H1 (cell line): ENCODE results near the gene ADD1. TPM values are rescaled to one million over a fixed set of nuclear protein-coding genes. Genes with fewer than 3 reads are reported as not detected.

Experiments used
- CHD7 ChIP-seq: fragments of 300-600 bp; sonication (generic); IDR thresholded peaks from 2 replicates; pipeline ENCODE4 v1.7.1; 2012; ENCODE audit warnings: low read length, moderate library complexity, mild to moderate bottlenecking, inconsistent platforms; ENCODE audit not compliant: insufficient replicate concordance
- HDAC2 ChIP-seq, 2 experiments: fragments of 300-600 bp in 1 of 2; sonication (generic) in 1 of 2; IDR thresholded peaks; 2 replicates each; pipeline ENCODE4 v1.6.1; 2011 to 2012; ENCODE audit warnings: low read depth in 2 of 2, low read length in 2 of 2, mild to moderate bottlenecking in 2 of 2, moderate library complexity in 2 of 2, borderline replicate concordance in 1 of 2, inconsistent platforms in 1 of 2
- KDM4A ChIP-seq: IDR thresholded peaks from one replicate; pipeline ENCODE4 v1.7.1; 2012; ENCODE audit warnings: low read depth, mild to moderate bottlenecking, moderate library complexity, low read length, inconsistent platforms; ENCODE audit not compliant: severe bottlenecking
- POLR2A ChIP-seq, 2 experiments: IDR thresholded peaks; 1 replicate in 1 of 2; 2 replicates in 1 of 2; pipeline ENCODE4 v1.6.1; 2011; ENCODE audit warnings: low read depth in 2 of 2, low read length in 2 of 2, mild to moderate bottlenecking in 2 of 2; ENCODE audit errors: control extremely low read depth in 1 of 2
- POLR2AphosphoS5 ChIP-seq: IDR thresholded peaks from 2 replicates; pipeline ENCODE4 v1.6.1; 2011; ENCODE audit warnings: low read depth, low read length
- SAP30 ChIP-seq: fragments of 300-600 bp; sonication (generic); IDR thresholded peaks from 2 replicates; pipeline ENCODE4 v1.7.1; 2012; ENCODE audit warnings: low read length, moderate library complexity, mild to moderate bottlenecking, inconsistent platforms; ENCODE audit not compliant: insufficient read depth, insufficient replicate concordance
- SIRT6 ChIP-seq: IDR thresholded peaks from one replicate; pipeline ENCODE4 v1.7.1; 2012; ENCODE audit warnings: low read length, inconsistent platforms
- SIX5 ChIP-seq: IDR thresholded peaks from 2 replicates; pipeline ENCODE4 v1.6.1; 2011; ENCODE audit warnings: mild to moderate bottlenecking, low read depth, low read length
- SP2 ChIP-seq: IDR thresholded peaks from 2 replicates; pipeline ENCODE4 v1.6.1; 2012; ENCODE audit warnings: mild to moderate bottlenecking, low read length, inconsistent platforms
- TCF12 ChIP-seq: IDR thresholded peaks from 2 replicates; pipeline ENCODE4 v1.6.1; 2011; ENCODE audit warnings: low read depth, mild to moderate bottlenecking, low read length
- polyA plus RNA-seq, 7 experiments: library from polyadenylated mRNA; depleted of rRNA in 3 of 7; stranded (reverse) in 5 of 7; unstranded in 2 of 7; fragments of >200 nt in 5 of 7; fragments of 200-250 nt in 2 of 7; gene quantifications; 1 replicate in 5 of 7; 2 replicates in 1 of 7; 4 replicates in 1 of 7; pipeline versions ENCODE4 v1.2.1 to v1.2.3, GENCODE V29; 2011 to 2013; ENCODE audit warnings: missing spikeins in 2 of 7, mixed read lengths in 2 of 7
- total RNA-seq: library from RNA; stranded (reverse); fragmentation: NEBNext Ultra II Directional; extraction: Animal tissue kit (Norgen Biotek cat#: 25700); gene quantifications from 2 replicates; pipeline ENCODE4 v1.2.1, GENCODE V29; 2021

Gene ADD1
- total and polyA plus RNA-seq, 2 of the 8 experiments (the other 6 are each of a cell fraction or from before 2014, with no cell fraction given) = 113 to 143 TPM

GRCh38 chr4:2820216-2820982 lies 23.2 kb upstream of the ADD1 start (continued):
- TF ChIP-seq CHD7 = no peak
- no peak for TF ChIP-seq SAP30
- TF ChIP-seq HDAC2 (IDR thresholded peaks at IDR 0.05; ENCODE audit: borderline replicate concordance in 1 of 2, low read depth in 2 of 2, low read length in 2 of 2) = no peak
- TF ChIP-seq SP2 = no peak
- TF ChIP-seq TCF12 = no peak
- no peak for TF ChIP-seq SIRT6
- no peak for TF ChIP-seq SIX5
- no peak for TF ChIP-seq KDM4A
- TF ChIP-seq POLR2AphosphoS5 = no peak
- TF ChIP-seq POLR2A (IDR thresholded peaks at IDR 0.05; ENCODE audit: control extremely low read depth in 1 of 2, low read depth in 2 of 2, low read length in 2 of 2) = no peak
